SKM-1 treated with dmso at 0.1 percent for 144 hours (cell line): ENCODE data around the gene RGS19.

Experiments used
- DNase-seq: peaks from one replicate; lab custom pipeline; 2025; ENCODE audit not compliant: unreplicated experiment; lab: John Stamatoyannopoulos, UW

The RGS19 gene

GRCh38 chr20:64077876-64078551, 1.3 kb downstream of the RGS19 start:
- DNase-seq = peak; percentile 79

GRCh38 chr20:64077541-64077875, 1.8 kb downstream of the RGS19 start:
- no peak for DNase-seq

- DNase-seq = peak; percentile 74
These were observed 2.2 kb downstream of the RGS19 start for GRCh38 chr20:64077094-64077493.

- no peak for DNase-seq
These were observed 3.0 kb downstream of the RGS19 start for GRCh38 chr20:64076061-64076997.

- DNase-seq = no peak
These were observed 3.8 kb downstream of the RGS19 start for GRCh38 chr20:64075556-64075955.

- DNase-seq = no peak
These were observed 4.4 kb downstream of the RGS19 start for GRCh38 chr20:64074963-64075362.

GRCh38 chr20:64074184-64074789, 5.0 kb downstream of the RGS19 start:
- DNase-seq = no peak

GRCh38 chr20:64073476-64074183, 5.7 kb downstream of the RGS19 start:
- no peak for DNase-seq

- no peak for DNase-seq
These were observed 6.7 kb downstream of the RGS19 start for GRCh38 chr20:64072498-64073063.

- no peak for DNase-seq
These were observed 7.7 kb downstream of the RGS19 start for GRCh38 chr20:64071341-64072332.

GRCh38 chr20:64070244-64070993, 8.9 kb downstream of the RGS19 start:
- no peak for DNase-seq

- DNase-seq = no peak
These were observed 9.6 kb downstream of the RGS19 start for GRCh38 chr20:64069614-64070243.

GRCh38 chr20:64069209-64069613, 10.1 kb downstream of the RGS19 start:
- no peak for DNase-seq

GRCh38 chr20:64068386-64069208, 10.7 kb downstream of the RGS19 start:
- no peak for DNase-seq

GRCh38 chr20:64067733-64068307, 11.5 kb downstream of the RGS19 start:
- no peak for DNase-seq

- DNase-seq = no peak
These were observed 12.2 kb downstream of the RGS19 start for GRCh38 chr20:64067005-64067632.

- DNase-seq = peak; percentile 85
These were observed 13.4 kb downstream of the RGS19 start for GRCh38 chr20:64065974-64066343.
